H4 (cell line): ENCODE measurements around the gene PPP1R14B. TPM values are rescaled to one million over a fixed set of nuclear protein-coding genes. Genes with fewer than 3 reads are reported as not detected.

Source experiments
- DNase-seq: peaks from one replicate; pipeline ENCODE4 v3.0.0-alpha.2; 2015; ENCODE audit warnings: low spot score
- total RNA-seq: library from RNA; depleted of rRNA; stranded (reverse); fragments of >200 nt; shearing (Covaris generic); gene quantifications from 2 replicates; pipeline ENCODE4 v1.2.3, GENCODE V29; 2014; rRNA removed

The PPP1R14B gene
- total RNA-seq, 1 experiment from 2014 or later: 242 TPM

GRCh38 chr11:64210301-64211020 is 36.3 kb downstream of the PPP1R14B start:
- DNase-seq: no peak

GRCh38 chr11:64209563-64209843 is 37.2 kb downstream of the PPP1R14B start:
- no peak for DNase-seq

GRCh38 chr11:64208796-64209562 is 37.8 kb downstream of the PPP1R14B start:
- no peak for DNase-seq

- no peak for DNase-seq
Measured at GRCh38 chr11:64208086-64208795, 38.5 kb downstream of the PPP1R14B start.

GRCh38 chr11:64207256-64208085 is 39.3 kb downstream of the PPP1R14B start:
- DNase-seq: no peak

GRCh38 chr11:64206457-64207255 is 40.1 kb downstream of the PPP1R14B start, which contains the start of gene FERMT3:
FERMT3 (plus strand) TSS chr11:64206721; CDS start chr11:64207365, 644 bp downstream.
- no peak for DNase-seq

- DNase-seq: peak; percentile 91
Measured at GRCh38 chr11:64204464-64204989, 42.2 kb downstream of the PPP1R14B start.

GRCh38 chr11:64204080-64204440 is 42.7 kb downstream of the PPP1R14B start:
- DNase-seq: no peak

GRCh38 chr11:64203421-64204079 is 43.2 kb downstream of the PPP1R14B start:
- no peak for DNase-seq

- DNase-seq: no peak
Measured at GRCh38 chr11:64202992-64203391, 43.8 kb downstream of the PPP1R14B start.

GRCh38 chr11:64201543-64201942 is 45.2 kb downstream of the PPP1R14B start:
- DNase-seq: no peak

GRCh38 chr11:64198511-64198910 is 48.2 kb downstream of the PPP1R14B start:
- no peak for DNase-seq

- DNase-seq: no peak
Measured at GRCh38 chr11:64196626-64197025, 50.1 kb downstream of the PPP1R14B start.

Other genes starting within 250 kb of the PPP1R14B start
- gene FLRT1, start 211.0 kb downstream of the PPP1R14B start, total RNA-seq: 0.80 and 1.4 TPM in 2 replicates
- gene MACROD1, start 80.8 kb downstream of the PPP1R14B start, total RNA-seq: 4.7 and 5.1 TPM in 2 replicates
- 258 and 296 TPM in 2 replicates for gene STIP1, start 60.8 kb downstream of the PPP1R14B start, total RNA-seq
- gene FERMT3, start 40.2 kb downstream of the PPP1R14B start, total RNA-seq: not detected in 2 replicates
- 56.1 and 62.3 TPM in 2 replicates for gene TRPT1, start 20.8 kb downstream of the PPP1R14B start, total RNA-seq
- gene NUDT22, start 20.7 kb downstream of the PPP1R14B start, total RNA-seq: 39.6 and 47.9 TPM in 2 replicates
- gene DNAJC4, start 16.4 kb downstream of the PPP1R14B start, total RNA-seq: 2.5 and 4.5 TPM in 2 replicates
- 28.8 and 51.6 TPM in 2 replicates for gene VEGFB, start 12.4 kb downstream of the PPP1R14B start, total RNA-seq
- gene FKBP2, start 5.8 kb downstream of the PPP1R14B start, total RNA-seq: 65.7 and 97.7 TPM in 2 replicates
- 10.8 and 12.6 TPM in 2 replicates for gene PLCB3, start 4.6 kb upstream of the PPP1R14B start, total RNA-seq
- 86.4 and 90.5 TPM in 2 replicates for gene BAD, start 37.7 kb upstream of the PPP1R14B start, total RNA-seq
- gene GPR137, start 38.9 kb upstream of the PPP1R14B start, total RNA-seq: 20.9 and 23.7 TPM in 2 replicates
- gene KCNK4, start 44.4 kb upstream of the PPP1R14B start, total RNA-seq: not detected in 2 replicates
- gene CATSPERZ, start 53.4 kb upstream of the PPP1R14B start, total RNA-seq: not detected in 2 replicates
- gene ESRRA, start 58.6 kb upstream of the PPP1R14B start, total RNA-seq: 16.2 and 28.2 TPM in 2 replicates
- 511 and 714 TPM in 2 replicates for gene TRMT112, start 70.6 kb upstream of the PPP1R14B start, total RNA-seq
- 186 and 206 TPM in 2 replicates for gene PRDX5, start 71.2 kb upstream of the PPP1R14B start, total RNA-seq
- gene CCDC88B, start 93.3 kb upstream of the PPP1R14B start, total RNA-seq: 1.2 and 1.8 TPM in 2 replicates
- 20.4 and 33.2 TPM in 2 replicates for gene RPS6KA4, start 112.2 kb upstream of the PPP1R14B start, total RNA-seq